HepG2 (cell line): ENCODE measurements around the gene NEDD4L. TPM values are rescaled to one million over a fixed set of nuclear protein-coding genes. Genes with fewer than 3 reads are reported as not detected.

ENCODE experiments used
- FOXP1 ChIP-seq, 2 experiments: fragments of 450-650 bp in 1 of 2; IDR thresholded peaks; 2 replicates each; pipeline ENCODE4 v1.6.1; 2017 to 2018; ENCODE audit warnings: antibody characterized with exemption in 1 of 2
- MTA3 ChIP-seq: sonication (generic); formaldehyde crosslinking; IDR thresholded peaks from 2 replicates; pipeline ENCODE4 v1.4.0; 2020; ENCODE audit warnings: missing genetic modification reagents
- SIX1 ChIP-seq: sonication (generic); formaldehyde crosslinking; IDR thresholded peaks from 2 replicates; pipeline ENCODE4 v1.4.0; 2020; ENCODE audit warnings: missing genetic modification reagents, borderline replicate concordance
- ZFY ChIP-seq: sonication (generic); formaldehyde crosslinking; IDR thresholded peaks from 2 replicates; pipeline ENCODE4 v1.4.0; 2020; ENCODE audit warnings: missing genetic modification reagents
- ZNF121 ChIP-seq: sonication (generic); formaldehyde crosslinking; IDR thresholded peaks from 2 replicates; pipeline ENCODE4 v1.5.0; 2020; ENCODE audit warnings: mild to moderate bottlenecking, missing genetic modification reagents
- ZNF709 ChIP-seq: sonication (generic); formaldehyde crosslinking; IDR thresholded peaks from 2 replicates; pipeline ENCODE4 v1.5.0; 2020; ENCODE audit warnings: mild to moderate bottlenecking, missing genetic modification reagents
- ZNF713 ChIP-seq: sonication (generic); formaldehyde crosslinking; IDR thresholded peaks from 2 replicates; pipeline ENCODE4 v1.4.0; 2020; ENCODE audit warnings: mild to moderate bottlenecking, missing genetic modification reagents
- polyA plus RNA-seq, 8 experiments: library from polyadenylated mRNA; depleted of rRNA in 3 of 8; stranded (reverse) in 7 of 8; unstranded in 1 of 8; fragments of >200 nt; fragmentation: Illumina TruSeq in 4 of 8; extraction: Trizol in 4 of 8; gene quantifications; 2 replicates each; pipeline versions ENCODE4 v1.2.1 to v1.2.3, GENCODE V29; 2011 to 2016; ENCODE audit warnings: low read depth in 4 of 8, missing spikeins in 1 of 8, mixed read lengths in 1 of 8; ENCODE audit not compliant: insufficient read depth in 1 of 8
- total RNA-seq, 5 experiments: library from RNA; depleted of rRNA; stranded (reverse); fragments of >200 nt; fragmentation: Illumina TruSeq; extraction: Trizol; gene quantifications; 2 replicates each; pipeline ENCODE4 v1.2.3, GENCODE V29; 2016; ENCODE audit warnings: low read depth in 1 of 5
- TF ChIP-seq, protein P1 (sequence below): sonication (generic); formaldehyde crosslinking; IDR thresholded peaks from 2 replicates; pipeline ENCODE4 v1.4.0; 2020; ENCODE audit warnings: missing genetic modification reagents
- TF ChIP-seq, protein P2 (sequence below): sonication (generic); formaldehyde crosslinking; IDR thresholded peaks from 2 replicates; pipeline ENCODE4 v1.4.0; 2020; ENCODE audit warnings: missing genetic modification reagents
- TF ChIP-seq, protein P3 (sequence below): sonication (generic); formaldehyde crosslinking; IDR thresholded peaks from 2 replicates; pipeline ENCODE4 v1.5.0; 2020; ENCODE audit warnings: missing genetic modification reagents
- TF ChIP-seq, protein P4 (sequence below): sonication (generic); formaldehyde crosslinking; IDR thresholded peaks from 2 replicates; pipeline ENCODE4 v1.5.0; 2020; ENCODE audit warnings: mild to moderate bottlenecking, missing genetic modification reagents, moderate library complexity
- TF ChIP-seq, protein P5 (sequence below): IDR thresholded peaks from 2 replicates; pipeline ENCODE4 v1.4.0; 2020; ENCODE audit warnings: mild to moderate bottlenecking, missing genetic modification reagents
- TF ChIP-seq, protein P6 (sequence below): sonication (generic); formaldehyde crosslinking; IDR thresholded peaks from 2 replicates; pipeline ENCODE4 v1.5.0; 2020; ENCODE audit warnings: mild to moderate bottlenecking, missing genetic modification reagents

NEDD4L gene
- total and polyA plus RNA-seq, 2 of the 13 experiments (the other 11 are each of a cell fraction or from before 2014, with no cell fraction given), result 168 to 390 TPM

DNA sequence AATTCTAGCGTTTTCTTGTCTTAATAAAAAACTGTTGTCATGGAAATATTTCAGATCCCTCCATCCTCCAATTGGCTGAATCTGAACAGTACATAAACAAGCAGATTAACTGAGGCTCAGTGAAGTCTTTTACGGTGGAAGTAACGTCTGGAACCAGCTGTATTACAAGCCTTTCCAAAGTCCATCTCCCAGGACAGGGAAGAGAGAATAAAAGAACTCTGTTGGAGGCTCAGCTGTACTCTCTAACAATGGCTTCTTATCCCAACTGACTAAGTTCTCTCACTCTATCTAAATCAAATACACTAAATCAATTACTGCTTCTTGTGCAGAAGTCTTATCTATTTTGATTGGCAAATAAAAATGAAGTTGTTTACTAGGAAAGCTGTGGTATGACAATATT lies 19.9 kb upstream of the NEDD4L start (continued):
- TF ChIP-seq, protein P1, sequence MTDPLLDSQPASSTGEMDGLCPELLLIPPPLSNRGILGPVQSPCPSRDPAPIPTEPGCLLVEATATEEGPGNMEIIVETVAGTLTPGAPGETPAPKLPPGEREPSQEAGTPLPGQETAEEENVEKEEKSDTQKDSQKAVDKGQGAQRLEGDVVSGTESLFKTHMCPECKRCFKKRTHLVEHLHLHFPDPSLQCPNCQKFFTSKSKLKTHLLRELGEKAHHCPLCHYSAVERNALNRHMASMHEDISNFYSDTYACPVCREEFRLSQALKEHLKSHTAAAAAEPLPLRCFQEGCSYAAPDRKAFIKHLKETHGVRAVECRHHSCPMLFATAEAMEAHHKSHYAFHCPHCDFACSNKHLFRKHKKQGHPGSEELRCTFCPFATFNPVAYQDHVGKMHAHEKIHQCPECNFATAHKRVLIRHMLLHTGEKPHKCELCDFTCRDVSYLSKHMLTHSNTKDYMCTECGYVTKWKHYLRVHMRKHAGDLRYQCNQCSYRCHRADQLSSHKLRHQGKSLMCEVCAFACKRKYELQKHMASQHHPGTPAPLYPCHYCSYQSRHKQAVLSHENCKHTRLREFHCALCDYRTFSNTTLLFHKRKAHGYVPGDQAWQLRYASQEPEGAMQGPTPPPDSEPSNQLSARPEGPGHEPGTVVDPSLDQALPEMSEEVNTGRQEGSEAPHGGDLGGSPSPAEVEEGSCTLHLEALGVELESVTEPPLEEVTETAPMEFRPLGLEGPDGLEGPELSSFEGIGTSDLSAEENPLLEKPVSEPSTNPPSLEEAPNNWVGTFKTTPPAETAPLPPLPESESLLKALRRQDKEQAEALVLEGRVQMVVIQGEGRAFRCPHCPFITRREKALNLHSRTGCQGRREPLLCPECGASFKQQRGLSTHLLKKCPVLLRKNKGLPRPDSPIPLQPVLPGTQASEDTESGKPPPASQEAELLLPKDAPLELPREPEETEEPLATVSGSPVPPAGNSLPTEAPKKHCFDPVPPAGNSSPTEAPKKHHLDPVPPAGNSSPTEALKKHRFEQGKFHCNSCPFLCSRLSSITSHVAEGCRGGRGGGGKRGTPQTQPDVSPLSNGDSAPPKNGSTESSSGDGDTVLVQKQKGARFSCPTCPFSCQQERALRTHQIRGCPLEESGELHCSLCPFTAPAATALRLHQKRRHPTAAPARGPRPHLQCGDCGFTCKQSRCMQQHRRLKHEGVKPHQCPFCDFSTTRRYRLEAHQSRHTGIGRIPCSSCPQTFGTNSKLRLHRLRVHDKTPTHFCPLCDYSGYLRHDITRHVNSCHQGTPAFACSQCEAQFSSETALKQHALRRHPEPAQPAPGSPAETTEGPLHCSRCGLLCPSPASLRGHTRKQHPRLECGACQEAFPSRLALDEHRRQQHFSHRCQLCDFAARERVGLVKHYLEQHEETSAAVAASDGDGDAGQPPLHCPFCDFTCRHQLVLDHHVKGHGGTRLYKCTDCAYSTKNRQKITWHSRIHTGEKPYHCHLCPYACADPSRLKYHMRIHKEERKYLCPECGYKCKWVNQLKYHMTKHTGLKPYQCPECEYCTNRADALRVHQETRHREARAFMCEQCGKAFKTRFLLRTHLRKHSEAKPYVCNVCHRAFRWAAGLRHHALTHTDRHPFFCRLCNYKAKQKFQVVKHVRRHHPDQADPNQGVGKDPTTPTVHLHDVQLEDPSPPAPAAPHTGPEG (CRISPR knock-in tag), result no peak
- peak; percentile 61; the same call in 1 of the 2 replicates for TF ChIP-seq SIX1
- TF ChIP-seq, protein P2, sequence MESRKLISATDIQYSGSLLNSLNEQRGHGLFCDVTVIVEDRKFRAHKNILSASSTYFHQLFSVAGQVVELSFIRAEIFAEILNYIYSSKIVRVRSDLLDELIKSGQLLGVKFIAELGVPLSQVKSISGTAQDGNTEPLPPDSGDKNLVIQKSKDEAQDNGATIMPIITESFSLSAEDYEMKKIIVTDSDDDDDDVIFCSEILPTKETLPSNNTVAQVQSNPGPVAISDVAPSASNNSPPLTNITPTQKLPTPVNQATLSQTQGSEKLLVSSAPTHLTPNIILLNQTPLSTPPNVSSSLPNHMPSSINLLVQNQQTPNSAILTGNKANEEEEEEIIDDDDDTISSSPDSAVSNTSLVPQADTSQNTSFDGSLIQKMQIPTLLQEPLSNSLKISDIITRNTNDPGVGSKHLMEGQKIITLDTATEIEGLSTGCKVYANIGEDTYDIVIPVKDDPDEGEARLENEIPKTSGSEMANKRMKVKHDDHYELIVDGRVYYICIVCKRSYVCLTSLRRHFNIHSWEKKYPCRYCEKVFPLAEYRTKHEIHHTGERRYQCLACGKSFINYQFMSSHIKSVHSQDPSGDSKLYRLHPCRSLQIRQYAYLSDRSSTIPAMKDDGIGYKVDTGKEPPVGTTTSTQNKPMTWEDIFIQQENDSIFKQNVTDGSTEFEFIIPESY (CRISPR knock-in tag), result no peak
- no peak for TF ChIP-seq ZFY (CRISPR knock-in tag)
- TF ChIP-seq, protein P3, sequence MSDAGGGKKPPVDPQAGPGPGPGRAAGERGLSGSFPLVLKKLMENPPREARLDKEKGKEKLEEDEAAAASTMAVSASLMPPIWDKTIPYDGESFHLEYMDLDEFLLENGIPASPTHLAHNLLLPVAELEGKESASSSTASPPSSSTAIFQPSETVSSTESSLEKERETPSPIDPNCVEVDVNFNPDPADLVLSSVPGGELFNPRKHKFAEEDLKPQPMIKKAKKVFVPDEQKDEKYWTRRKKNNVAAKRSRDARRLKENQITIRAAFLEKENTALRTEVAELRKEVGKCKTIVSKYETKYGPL, result no peak
- TF ChIP-seq, protein P4, sequence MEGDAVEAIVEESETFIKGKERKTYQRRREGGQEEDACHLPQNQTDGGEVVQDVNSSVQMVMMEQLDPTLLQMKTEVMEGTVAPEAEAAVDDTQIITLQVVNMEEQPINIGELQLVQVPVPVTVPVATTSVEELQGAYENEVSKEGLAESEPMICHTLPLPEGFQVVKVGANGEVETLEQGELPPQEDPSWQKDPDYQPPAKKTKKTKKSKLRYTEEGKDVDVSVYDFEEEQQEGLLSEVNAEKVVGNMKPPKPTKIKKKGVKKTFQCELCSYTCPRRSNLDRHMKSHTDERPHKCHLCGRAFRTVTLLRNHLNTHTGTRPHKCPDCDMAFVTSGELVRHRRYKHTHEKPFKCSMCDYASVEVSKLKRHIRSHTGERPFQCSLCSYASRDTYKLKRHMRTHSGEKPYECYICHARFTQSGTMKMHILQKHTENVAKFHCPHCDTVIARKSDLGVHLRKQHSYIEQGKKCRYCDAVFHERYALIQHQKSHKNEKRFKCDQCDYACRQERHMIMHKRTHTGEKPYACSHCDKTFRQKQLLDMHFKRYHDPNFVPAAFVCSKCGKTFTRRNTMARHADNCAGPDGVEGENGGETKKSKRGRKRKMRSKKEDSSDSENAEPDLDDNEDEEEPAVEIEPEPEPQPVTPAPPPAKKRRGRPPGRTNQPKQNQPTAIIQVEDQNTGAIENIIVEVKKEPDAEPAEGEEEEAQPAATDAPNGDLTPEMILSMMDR (CRISPR knock-in tag), result no peak
- TF ChIP-seq ZNF121 (CRISPR knock-in tag), result no peak
- no peak for TF ChIP-seq ZNF713 (CRISPR knock-in tag)
- TF ChIP-seq MTA3 (CRISPR knock-in tag), result no peak
- TF ChIP-seq, protein P5, sequence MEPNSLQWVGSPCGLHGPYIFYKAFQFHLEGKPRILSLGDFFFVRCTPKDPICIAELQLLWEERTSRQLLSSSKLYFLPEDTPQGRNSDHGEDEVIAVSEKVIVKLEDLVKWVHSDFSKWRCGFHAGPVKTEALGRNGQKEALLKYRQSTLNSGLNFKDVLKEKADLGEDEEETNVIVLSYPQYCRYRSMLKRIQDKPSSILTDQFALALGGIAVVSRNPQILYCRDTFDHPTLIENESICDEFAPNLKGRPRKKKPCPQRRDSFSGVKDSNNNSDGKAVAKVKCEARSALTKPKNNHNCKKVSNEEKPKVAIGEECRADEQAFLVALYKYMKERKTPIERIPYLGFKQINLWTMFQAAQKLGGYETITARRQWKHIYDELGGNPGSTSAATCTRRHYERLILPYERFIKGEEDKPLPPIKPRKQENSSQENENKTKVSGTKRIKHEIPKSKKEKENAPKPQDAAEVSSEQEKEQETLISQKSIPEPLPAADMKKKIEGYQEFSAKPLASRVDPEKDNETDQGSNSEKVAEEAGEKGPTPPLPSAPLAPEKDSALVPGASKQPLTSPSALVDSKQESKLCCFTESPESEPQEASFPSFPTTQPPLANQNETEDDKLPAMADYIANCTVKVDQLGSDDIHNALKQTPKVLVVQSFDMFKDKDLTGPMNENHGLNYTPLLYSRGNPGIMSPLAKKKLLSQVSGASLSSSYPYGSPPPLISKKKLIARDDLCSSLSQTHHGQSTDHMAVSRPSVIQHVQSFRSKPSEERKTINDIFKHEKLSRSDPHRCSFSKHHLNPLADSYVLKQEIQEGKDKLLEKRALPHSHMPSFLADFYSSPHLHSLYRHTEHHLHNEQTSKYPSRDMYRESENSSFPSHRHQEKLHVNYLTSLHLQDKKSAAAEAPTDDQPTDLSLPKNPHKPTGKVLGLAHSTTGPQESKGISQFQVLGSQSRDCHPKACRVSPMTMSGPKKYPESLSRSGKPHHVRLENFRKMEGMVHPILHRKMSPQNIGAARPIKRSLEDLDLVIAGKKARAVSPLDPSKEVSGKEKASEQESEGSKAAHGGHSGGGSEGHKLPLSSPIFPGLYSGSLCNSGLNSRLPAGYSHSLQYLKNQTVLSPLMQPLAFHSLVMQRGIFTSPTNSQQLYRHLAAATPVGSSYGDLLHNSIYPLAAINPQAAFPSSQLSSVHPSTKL (CRISPR knock-in tag), result peak; percentile 78
- TF ChIP-seq FOXP1 (IDR thresholded peaks at IDR 0.05), result no peak
- peak; percentile 50; the same call in 1 of the 2 replicates for TF ChIP-seq FOXP1 (CRISPR knock-in tag; IDR thresholded peaks at IDR 0.05)
- TF ChIP-seq ZNF709 (CRISPR knock-in tag), result no peak
- TF ChIP-seq, protein P6, sequence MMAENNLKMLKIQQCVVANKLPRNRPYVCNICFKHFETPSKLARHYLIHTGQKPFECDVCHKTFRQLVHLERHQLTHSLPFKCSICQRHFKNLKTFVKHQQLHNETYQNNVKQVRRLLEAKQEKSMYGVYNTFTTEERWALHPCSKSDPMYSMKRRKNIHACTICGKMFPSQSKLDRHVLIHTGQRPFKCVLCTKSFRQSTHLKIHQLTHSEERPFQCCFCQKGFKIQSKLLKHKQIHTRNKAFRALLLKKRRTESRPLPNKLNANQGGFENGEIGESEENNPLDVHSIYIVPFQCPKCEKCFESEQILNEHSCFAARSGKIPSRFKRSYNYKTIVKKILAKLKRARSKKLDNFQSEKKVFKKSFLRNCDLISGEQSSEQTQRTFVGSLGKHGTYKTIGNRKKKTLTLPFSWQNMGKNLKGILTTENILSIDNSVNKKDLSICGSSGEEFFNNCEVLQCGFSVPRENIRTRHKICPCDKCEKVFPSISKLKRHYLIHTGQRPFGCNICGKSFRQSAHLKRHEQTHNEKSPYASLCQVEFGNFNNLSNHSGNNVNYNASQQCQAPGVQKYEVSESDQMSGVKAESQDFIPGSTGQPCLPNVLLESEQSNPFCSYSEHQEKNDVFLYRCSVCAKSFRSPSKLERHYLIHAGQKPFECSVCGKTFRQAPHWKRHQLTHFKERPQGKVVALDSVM (CRISPR knock-in tag), result no peak
